GM12872 (cell line): ENCODE data around the gene BET1L.

Experiments used
- CTCF ChIP-seq: IDR thresholded peaks from 3 replicates; pipeline ENCODE4 v1.5.1; 2011; ENCODE audit warnings: low read depth, mild to moderate bottlenecking, low read length, moderate library complexity; ENCODE audit not compliant: insufficient read depth

BET1L gene

GRCh38 chr11:210803-211180, 3.6 kb upstream of the BET1L start:
- no peak for TF ChIP-seq CTCF

- no peak for TF ChIP-seq CTCF
Observed at GRCh38 chr11:210122-210802, 3.1 kb upstream of the BET1L start.

DNA sequence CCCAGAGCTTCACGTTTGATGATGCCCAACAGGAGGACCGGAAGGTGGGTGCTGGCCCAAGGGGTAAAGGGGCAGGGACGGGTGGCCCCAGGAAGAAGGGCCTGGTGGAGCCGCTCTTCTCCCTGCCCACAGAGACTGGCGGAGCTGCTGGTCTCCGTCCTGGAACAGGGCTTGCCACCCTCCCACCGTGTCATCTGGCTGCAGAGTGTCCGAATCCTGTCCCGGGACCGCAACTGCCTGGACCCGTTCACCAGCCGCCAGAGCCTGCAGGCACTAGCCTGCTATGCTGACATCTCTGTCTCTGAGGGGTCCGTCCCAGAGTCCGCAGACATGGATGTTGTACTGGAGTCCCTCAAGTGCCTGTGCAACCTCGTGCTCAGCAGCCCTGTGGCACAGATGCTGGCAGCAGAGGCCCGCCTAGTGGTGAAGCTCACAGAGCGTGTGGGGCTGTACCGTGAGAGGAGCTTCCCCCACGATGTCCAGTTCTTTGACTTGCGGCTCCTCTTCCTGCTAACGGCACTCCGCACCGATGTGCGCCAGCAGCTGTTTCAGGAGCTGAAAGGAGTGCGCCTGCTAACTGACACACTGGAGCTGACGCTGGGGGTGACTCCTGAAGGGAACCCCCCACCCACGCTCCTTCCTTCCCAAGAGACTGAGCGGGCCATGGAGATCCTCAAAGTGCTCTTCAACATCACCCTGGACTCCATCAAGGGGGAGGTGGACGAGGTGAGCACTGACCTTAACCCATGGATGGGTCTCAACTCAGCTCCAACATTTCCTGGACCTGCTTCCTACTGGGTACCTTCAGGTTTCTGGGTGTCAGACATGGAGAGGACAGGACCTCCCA, 2.3 kb upstream of the BET1L start:
- TF ChIP-seq CTCF, result no peak

DNA sequence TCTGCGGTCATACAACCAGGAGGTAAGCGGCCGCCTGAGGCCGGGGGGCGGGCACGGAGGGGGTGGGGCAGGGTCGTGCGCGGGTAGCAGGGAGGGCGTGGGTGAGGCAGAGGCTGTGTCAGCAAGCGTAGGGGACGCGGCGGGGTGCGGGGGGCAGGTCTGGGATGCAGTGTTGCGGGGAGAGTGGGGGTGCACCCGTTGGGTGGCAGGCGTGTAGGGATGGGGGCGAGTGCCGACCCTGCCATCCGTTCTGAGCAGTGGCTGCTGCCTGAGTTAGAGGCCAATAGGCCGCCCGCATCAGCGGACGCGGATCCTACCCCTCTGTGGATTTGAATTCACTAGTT, 1.7 kb upstream of the BET1L start:
- no peak for TF ChIP-seq CTCF

GRCh38 chr11:208181-208916, 1.1 kb upstream of the BET1L start:
- no peak for TF ChIP-seq CTCF

DNA sequence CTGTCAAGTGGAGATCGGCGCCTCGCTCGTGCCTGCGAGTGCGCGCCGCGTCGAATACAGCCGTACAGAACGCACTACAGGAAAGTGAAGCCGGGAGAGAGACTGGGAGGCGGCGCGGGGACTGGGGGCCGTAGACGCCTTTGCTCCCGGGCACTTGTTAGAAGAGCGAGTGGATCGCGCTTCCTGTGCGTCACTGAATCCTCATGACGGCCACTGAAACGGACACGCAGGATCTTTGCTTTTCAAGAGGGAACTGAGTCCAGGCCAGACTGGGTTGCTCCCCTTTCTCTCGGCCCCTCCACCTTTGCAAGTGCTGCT, 623 bp upstream of the BET1L start:
- no peak for TF ChIP-seq CTCF

GRCh38 chr11:206526-207207, 532 bp downstream of the BET1L start:
- no peak for TF ChIP-seq CTCF
